Type B pancreatic cell (in vitro differentiated cells): Measurements from ENCODE around the gene PCBP2. TPM values are rescaled to one million over a fixed set of nuclear protein-coding genes. Genes with fewer than 3 reads are reported as not detected.

Experiments used
- DNase-seq: peaks from one replicate; pipeline ENCODE4 v3.0.0; 2021; ENCODE audit warnings: mixed read lengths; ENCODE audit not compliant: unreplicated experiment; ENCODE audit errors: extremely low spot score
- H3K27ac Mint-ChIP-seq: 2 replicates; pipeline ENCODE4 v1.8.0; 2021; ENCODE audit warnings: mild to moderate bottlenecking, mixed read lengths
- H3K27me3 Mint-ChIP-seq: 2 replicates; pipeline ENCODE4 v1.8.0; 2021; ENCODE audit warnings: mixed read lengths
- H3K36me3 Mint-ChIP-seq: 2 replicates; pipeline ENCODE4 v1.8.0; 2021; ENCODE audit warnings: mixed read lengths
- H3K4me1 Mint-ChIP-seq: one replicate; pipeline ENCODE4 v1.8.0; 2021; ENCODE audit warnings: mixed read lengths; ENCODE audit not compliant: unreplicated experiment
- H3K4me3 Mint-ChIP-seq: 2 replicates; pipeline ENCODE4 v1.8.0; 2021; ENCODE audit warnings: mild to moderate bottlenecking, mixed read lengths
- H3K9me3 Mint-ChIP-seq: 2 replicates; pipeline ENCODE4 v1.8.0; 2021; ENCODE audit warnings: mixed read lengths
- total RNA-seq: library from RNA; stranded (reverse); gene quantifications from 2 replicates; pipeline ENCODE4 v1.2.1, GENCODE V29; 2021; ENCODE audit warnings: low replicate concordance
- TF ChIP-seq, protein P1 (sequence below): fragments of 200-600 bp; sonication (generic); conservative IDR thresholded peaks from 2 replicates; pipeline ENCODE4 v1.5.0; 2021; ENCODE audit warnings: antibody characterized with exemption, mild to moderate bottlenecking

PCBP2 gene
- total RNA-seq, 1 donor from 2014 or later, result 1,222 TPM

DNA sequence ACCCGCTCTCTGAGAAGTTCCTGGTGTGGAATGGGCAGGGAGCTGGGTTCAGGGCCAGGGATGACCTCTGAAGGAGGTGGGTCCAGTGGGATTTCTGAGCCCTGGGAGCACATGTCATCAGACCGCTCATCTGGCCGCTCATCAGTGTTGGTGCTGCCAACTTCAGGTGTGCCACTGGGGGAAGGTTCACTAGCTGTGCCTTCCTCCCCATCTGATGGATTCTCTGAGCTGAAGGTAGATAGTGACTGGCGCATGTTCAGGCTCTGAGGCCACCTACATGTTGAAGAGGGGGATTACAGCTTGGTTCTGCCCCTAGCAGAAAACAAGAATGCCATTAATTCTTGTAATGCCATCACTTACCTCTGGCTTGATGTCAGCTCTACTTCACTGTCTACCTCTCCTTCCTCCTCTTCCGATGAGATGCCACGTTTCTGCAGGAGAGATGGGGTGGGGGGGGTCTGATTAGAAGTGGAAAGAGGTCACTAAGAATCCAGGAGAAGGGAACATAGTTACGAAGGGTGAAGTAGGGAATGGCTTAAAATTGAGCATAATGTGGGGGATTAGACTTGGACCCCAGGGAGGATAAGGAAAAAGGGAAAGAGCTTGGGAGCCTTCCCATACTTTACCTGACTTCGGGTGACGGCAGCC, 30.2 kb downstream of the PCBP2 start:
- no peaks in the 10 kb centered on the region for H3K9me3 Mint-ChIP-seq
- peaks cover 21% of the 10 kb centered on the region for H3K36me3 Mint-ChIP-seq
- peaks cover 11% of the 10 kb centered on the region for H3K4me1 Mint-ChIP-seq
- peak overlapping the region; percentile 63 for H3K27ac Mint-ChIP-seq
- no peak overlapping the region for H3K4me3 Mint-ChIP-seq
- TF ChIP-seq, protein P1, sequence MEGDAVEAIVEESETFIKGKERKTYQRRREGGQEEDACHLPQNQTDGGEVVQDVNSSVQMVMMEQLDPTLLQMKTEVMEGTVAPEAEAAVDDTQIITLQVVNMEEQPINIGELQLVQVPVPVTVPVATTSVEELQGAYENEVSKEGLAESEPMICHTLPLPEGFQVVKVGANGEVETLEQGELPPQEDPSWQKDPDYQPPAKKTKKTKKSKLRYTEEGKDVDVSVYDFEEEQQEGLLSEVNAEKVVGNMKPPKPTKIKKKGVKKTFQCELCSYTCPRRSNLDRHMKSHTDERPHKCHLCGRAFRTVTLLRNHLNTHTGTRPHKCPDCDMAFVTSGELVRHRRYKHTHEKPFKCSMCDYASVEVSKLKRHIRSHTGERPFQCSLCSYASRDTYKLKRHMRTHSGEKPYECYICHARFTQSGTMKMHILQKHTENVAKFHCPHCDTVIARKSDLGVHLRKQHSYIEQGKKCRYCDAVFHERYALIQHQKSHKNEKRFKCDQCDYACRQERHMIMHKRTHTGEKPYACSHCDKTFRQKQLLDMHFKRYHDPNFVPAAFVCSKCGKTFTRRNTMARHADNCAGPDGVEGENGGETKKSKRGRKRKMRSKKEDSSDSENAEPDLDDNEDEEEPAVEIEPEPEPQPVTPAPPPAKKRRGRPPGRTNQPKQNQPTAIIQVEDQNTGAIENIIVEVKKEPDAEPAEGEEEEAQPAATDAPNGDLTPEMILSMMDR, result peak; percentile 58
- no peak for DNase-seq
- H3K27me3 Mint-ChIP-seq, result no peaks in the 10 kb centered on the region

DNA sequence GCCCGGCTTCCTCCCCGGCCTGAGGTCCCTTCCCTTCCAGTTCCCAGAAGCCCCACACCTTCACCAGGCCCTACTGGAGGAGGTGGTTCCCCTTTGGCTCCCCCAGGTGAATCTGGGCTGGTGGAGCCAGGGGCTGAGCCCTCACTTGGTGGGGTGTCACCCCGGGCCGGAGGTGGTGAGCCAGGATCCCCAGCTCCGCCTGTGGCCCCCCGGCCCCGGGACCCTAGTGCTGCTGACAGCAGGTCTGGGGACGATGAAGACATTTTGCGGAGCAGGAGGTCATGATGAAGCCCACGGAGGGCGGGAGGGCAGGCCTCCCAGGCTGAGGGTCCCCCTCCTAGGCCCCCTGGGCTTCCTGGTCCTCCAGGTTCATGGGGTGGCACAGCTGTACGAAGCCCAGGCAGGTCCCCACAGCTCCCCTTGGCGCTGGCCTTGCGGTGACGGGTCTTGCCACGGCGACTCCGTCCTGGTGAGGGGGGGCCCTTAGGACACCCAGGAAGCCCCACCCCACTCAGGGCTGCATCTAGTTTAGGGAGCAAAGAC, 30.8 kb downstream of the PCBP2 start:
- Mint-ChIP-seq H3K36me3 (peaks cover 20% of the 10 kb centered on the region), H3K4me1 (peaks cover 11% of the 10 kb centered on the region)
- TF ChIP-seq, protein P1, result no peak

DNA sequence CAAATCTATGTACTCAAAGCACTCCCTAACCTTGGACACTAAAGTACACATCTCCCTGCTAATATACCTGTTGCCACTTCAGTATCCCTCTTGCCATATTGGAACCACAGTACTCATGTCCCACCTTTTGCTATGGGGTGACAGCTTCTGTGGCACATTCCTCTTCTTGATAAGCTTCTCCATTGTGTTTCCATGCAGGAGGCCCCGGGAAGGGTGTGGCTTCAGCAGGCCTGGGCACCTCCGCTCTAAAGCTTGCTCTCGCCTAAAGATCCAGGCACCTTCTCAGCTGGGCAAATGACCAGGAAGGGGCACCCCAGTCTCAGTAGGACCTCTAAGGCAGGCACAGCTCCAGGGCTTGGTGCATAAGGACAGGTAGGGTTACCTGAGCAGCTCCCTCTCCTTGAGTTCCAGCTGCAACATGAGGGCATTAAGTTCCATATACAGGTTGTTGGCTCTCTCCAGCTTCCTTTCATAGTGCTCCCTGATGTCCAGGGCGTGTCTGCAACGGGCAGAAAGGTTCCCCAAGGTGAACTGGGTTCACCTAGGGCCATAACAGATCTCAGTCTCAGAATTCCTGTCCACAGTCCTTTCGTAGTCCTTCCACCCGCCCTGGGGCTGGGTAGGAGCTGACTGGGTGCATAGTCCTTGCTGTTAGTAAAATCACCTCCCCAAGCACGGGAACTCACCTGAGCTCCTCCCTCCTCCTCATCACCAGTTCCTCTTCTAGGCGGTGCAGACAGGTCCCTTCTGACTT, 31.5 kb downstream of the PCBP2 start:
- peaks cover 11% of the 10 kb centered on the region for H3K4me1 Mint-ChIP-seq
- no peaks in the 10 kb centered on the region for H3K9me3 Mint-ChIP-seq
- peak overlapping the region; percentile 81 for H3K27ac Mint-ChIP-seq
- H3K27me3 Mint-ChIP-seq, result no peaks in the 10 kb centered on the region
- DNase-seq, result no peak
- TF ChIP-seq, protein P1, result no peak
- H3K4me3 Mint-ChIP-seq, result peak overlapping the region; percentile 15
- H3K36me3 Mint-ChIP-seq, result peaks cover 20% of the 10 kb centered on the region

More for the DNA sequence above, 30.8 kb downstream of the PCBP2 start:
- no peaks in the 10 kb centered on the region for H3K27me3 Mint-ChIP-seq
- H3K9me3 Mint-ChIP-seq, result no peaks in the 10 kb centered on the region
- DNase-seq, result no peak
- peak overlapping the region; percentile 81 for H3K27ac Mint-ChIP-seq
- no peak overlapping the region for H3K4me3 Mint-ChIP-seq

DNA sequence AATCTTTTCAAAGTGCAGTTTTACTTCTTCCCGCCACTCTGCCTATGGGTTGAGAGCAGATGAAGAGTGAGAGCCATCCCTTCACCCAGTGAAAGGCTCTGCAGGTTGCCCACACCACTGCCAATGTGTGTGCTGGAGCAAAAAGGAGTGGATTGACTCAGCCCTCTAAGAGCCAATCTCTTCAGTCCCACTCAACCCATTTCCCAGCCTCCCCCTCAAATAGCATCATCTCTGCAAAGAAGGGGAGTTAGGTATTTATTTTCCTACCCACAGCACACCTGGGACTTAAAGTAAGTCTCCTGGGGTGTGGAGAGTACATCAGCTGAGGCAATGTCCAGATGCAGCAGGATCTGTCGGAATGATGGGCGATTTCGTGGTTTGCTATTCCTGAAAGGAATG, 32.1 kb downstream of the PCBP2 start:
- no peak for DNase-seq
- Mint-ChIP-seq H3K27ac (peak overlapping the region; percentile 81), H3K4me1 (peaks cover 11% of the 10 kb centered on the region), H3K4me3 (peak overlapping the region; percentile 15), H3K9me3 (no peaks in the 10 kb centered on the region), H3K36me3 (peaks cover 20% of the 10 kb centered on the region), H3K27me3 (no peaks in the 10 kb centered on the region)
- TF ChIP-seq, protein P1, result no peak

DNA sequence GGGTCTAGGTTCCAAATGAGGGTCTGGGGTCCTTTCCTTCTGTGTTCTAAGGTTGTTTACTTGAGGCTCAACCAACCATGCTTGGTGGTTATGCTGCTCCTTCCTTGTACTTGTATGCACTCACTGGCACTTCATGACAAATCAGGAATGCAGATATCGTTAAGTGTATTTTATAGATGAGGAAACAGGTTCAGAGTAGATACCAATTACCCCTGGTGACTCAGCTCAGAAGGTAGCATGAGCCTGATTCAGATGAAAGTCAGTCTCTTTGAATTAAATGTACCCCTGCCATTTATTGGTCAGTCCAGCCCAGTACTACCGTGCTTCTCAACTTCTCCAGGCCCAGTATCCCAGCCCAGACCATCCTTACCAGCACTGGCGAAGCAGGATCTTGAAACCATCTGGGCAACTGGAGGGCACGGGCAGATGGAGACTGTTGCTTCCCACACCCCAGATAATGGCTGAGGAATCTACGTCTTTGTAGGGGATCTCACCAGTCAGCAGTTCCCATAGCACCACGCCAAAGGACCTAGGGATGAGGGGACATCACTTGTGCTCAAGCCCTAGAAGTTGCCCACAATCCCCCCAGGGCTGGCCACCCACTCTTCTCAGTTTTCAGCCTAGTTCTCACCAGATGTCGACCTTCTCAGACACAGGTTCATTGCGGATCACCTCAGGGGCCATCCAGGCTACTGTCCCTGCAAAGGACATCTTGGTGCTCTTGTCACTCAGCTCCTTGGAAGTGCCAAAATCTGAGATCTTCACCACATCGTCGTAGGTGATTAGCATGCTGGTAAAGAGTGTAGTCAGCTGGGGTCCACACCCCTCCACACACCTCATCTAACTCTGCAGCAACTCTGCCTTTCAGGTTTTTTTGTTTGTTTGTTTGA, 33.0 kb downstream of the PCBP2 start:
- Mint-ChIP-seq H3K36me3 (peaks cover 25% of the 10 kb centered on the region), H3K27me3 (no peaks in the 10 kb centered on the region), H3K4me3 (no peak overlapping the region), H3K27ac (peak overlapping the region; percentile 81), H3K9me3 (no peaks in the 10 kb centered on the region), H3K4me1 (peaks cover 17% of the 10 kb centered on the region)
- DNase-seq, result no peak
- TF ChIP-seq, protein P1, result no peak
